ENCODE measurements around the gene COL18A1.

DNA sequence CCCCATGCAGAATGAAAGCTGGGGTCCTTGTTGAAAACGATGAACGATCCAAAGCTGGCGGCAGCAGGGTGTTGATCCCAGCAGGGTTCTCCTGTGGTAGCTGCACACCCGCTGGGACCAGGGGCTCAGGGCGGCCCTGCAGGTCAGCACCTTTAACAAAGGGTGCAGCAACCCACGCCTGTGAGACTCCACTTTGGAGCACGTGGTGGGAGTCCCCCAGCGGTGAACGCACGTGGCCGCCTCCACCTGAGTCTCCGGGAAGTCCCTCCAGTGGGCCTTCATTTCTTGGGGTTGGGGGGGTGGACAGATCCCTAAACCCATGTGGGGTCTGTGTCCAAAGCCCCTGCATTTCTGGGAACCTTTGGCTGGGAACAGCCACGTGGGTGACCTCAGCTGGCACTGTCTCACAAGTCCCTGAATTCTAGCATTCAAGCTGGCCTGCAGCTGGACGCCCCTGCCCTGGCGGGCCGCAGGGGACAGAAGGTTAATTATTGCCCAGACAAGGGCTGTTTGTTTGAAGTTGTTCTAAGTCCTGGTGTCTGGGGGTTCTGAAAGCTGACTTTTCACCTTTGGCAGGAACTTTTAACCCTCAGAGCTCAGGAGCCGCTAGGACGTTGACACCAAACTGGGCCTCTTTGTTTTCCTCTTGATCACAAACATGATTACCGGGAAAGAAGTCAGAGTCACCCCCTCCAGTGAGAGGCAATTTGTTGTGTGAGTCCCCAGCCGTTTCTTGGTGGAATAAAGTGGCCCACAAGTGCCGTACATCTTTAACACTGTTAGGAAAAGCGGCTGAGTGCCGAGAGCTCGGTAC lies 64.5 kb downstream of the COL18A1 start:
- TF ChIP-seq, protein P1, sequence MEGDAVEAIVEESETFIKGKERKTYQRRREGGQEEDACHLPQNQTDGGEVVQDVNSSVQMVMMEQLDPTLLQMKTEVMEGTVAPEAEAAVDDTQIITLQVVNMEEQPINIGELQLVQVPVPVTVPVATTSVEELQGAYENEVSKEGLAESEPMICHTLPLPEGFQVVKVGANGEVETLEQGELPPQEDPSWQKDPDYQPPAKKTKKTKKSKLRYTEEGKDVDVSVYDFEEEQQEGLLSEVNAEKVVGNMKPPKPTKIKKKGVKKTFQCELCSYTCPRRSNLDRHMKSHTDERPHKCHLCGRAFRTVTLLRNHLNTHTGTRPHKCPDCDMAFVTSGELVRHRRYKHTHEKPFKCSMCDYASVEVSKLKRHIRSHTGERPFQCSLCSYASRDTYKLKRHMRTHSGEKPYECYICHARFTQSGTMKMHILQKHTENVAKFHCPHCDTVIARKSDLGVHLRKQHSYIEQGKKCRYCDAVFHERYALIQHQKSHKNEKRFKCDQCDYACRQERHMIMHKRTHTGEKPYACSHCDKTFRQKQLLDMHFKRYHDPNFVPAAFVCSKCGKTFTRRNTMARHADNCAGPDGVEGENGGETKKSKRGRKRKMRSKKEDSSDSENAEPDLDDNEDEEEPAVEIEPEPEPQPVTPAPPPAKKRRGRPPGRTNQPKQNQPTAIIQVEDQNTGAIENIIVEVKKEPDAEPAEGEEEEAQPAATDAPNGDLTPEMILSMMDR (conservative IDR thresholded peaks at IDR 0.05; ENCODE audit: low read depth, low read length), result no peak
- TF ChIP-seq EZH2 (IDR thresholded peaks at IDR 0.05; ENCODE audit: borderline replicate concordance, low read depth, low read length, poor library complexity, severe bottlenecking), result no peak
